ENCODE results near the gene CNKSR3.

CNKSR3 gene

GRCh38 chr6:154435400-154435945, 75.0 kb downstream of the CNKSR3 start:
- no peak for DNase-seq (ENCODE audit: low read depth)
- no peak overlapping the region for H3K4me3 ChIP-seq (ENCODE audit: low read depth, low read length)
- no peak for TF ChIP-seq CTCF (IDR thresholded peaks at IDR 0.05; ENCODE audit: low read depth, low read length, missing control alignments)

- no peak for DNase-seq (ENCODE audit: low read depth)
- H3K4me3 ChIP-seq (ENCODE audit: low read depth, low read length) = no peak overlapping the region
- TF ChIP-seq CTCF (IDR thresholded peaks at IDR 0.05; ENCODE audit: low read depth, low read length, missing control alignments) = no peak
Observed at GRCh38 chr6:154434662-154435061, 75.8 kb downstream of the CNKSR3 start.

GRCh38 chr6:154433477-154434241, 76.8 kb downstream of the CNKSR3 start:
- no peak overlapping the region for H3K4me3 ChIP-seq (ENCODE audit: low read depth, low read length)
- no peak for DNase-seq (ENCODE audit: low read depth)
- no peak for TF ChIP-seq CTCF (IDR thresholded peaks at IDR 0.05; ENCODE audit: low read depth, low read length, missing control alignments)

GRCh38 chr6:154432533-154433476, 77.7 kb downstream of the CNKSR3 start:
- H3K4me3 ChIP-seq (ENCODE audit: low read depth, low read length) = no peak overlapping the region
- no peak for TF ChIP-seq CTCF (IDR thresholded peaks at IDR 0.05; ENCODE audit: low read depth, low read length, missing control alignments)
- DNase-seq (ENCODE audit: low read depth) = no peak

GRCh38 chr6:154430481-154430919, 80.0 kb downstream of the CNKSR3 start:
- no peak for DNase-seq (ENCODE audit: low read depth)
- TF ChIP-seq CTCF (IDR thresholded peaks at IDR 0.05; ENCODE audit: low read depth, low read length, missing control alignments) = no peak
- no peak overlapping the region for H3K4me3 ChIP-seq (ENCODE audit: low read depth, low read length)

GRCh38 chr6:154429711-154430110, 80.8 kb downstream of the CNKSR3 start:
- no peak overlapping the region for H3K4me3 ChIP-seq (ENCODE audit: low read depth, low read length)
- no peak for TF ChIP-seq CTCF (IDR thresholded peaks at IDR 0.05; ENCODE audit: low read depth, low read length, missing control alignments)
- DNase-seq (ENCODE audit: low read depth) = no peak
